Skin of body (tissue), 2 donors: ENCODE data around the gene PCDHA13. TPM values are rescaled to one million over a fixed set of nuclear protein-coding genes. Genes with fewer than 3 reads are reported as not detected.
A peak's percentile ranks its signal among the peaks of the same experiment; 100 is the strongest.
"Not testable (repeated sequence)": the region's sequence is repeated elsewhere in the genome, so short reads cannot be mapped to it uniquely, and the experiment has no call there.

Experiments used
- DNase-seq: peaks from one replicate; lab custom pipeline; 2025; lab: John Stamatoyannopoulos, UW
- total RNA-seq: library from RNA; depleted of rRNA; stranded (reverse); fragments of >200 nt; gene quantifications from one replicate; pipeline ENCODE4 v1.2.3, GENCODE V29; 2014

Gene PCDHA13
- total RNA-seq, 1 donor from 2014 or later, result 0.79 TPM

- no peak for DNase-seq
Observed at GRCh38 chr5:140868721-140869554, 13.0 kb upstream of the PCDHA13 start, which contains the start of gene PCDHA11. TSS of gene PCDHA11 (plus strand) at chr5:140868957. CDS start at chr5:140869104, 147 bp downstream.

DNA sequence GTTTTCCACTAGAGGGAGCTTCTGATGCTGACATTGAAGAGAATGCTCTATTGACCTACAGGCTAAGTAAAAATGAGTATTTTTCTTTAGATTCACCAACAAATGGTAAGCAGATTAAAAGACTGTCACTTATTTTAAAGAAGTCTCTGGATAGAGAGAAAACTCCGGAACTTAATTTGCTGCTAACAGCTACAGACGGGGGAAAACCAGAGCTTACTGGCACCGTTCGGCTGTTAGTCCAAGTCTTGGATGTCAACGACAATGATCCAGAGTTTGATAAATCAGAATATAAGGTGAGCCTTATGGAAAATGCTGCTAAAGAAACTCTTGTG lies 12.4 kb upstream of the PCDHA13 start:
- DNase-seq, result no peak

- DNase-seq, result no peak
Observed at GRCh38 chr5:140870221-140871201, 11.4 kb upstream of the PCDHA13 start.

DNA sequence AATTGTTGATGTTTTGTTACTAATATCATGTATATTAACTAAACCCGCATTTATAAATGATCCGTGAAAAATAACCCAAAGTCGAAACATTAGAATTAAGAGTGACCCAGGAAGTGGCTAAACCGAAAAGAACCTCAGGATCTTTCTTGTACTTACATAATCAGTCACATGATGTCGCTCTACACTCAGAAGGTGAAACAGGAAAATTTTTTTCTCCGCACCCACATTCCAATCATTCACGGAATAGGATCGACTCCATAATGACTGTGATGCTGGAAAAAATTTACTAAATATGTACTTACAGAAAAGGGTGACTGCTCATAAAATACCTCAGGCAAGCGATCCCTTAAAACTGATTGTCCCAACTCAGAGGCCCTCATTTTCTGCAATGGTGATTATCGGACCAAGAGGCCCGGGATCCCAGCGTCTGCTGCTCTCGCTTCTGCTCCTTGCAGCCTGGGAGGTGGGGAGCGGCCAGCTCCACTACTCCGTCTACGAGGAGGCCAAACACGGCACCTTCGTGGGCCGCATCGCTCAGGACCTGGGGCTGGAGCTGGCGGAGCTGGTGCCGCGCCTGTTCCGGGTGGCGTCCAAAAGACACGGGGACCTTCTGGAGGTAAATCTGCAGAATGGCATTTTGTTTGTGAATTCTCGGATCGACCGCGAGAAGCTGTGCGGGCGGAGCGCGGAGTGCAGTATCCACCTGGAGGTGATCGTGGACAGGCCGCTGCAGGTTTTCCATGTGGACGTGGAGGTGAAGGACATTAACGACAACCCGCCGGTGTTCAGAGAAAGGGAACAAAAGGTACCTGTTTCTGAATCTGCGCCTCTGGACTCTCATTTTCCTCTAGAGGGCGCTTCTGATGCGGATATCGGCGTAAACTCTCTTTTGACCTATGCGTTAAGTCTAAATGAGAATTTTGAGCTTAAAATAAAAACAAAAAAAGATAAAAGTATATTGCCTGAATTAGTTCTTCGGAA lies 6.5 kb upstream of the PCDHA13 start, which contains the start of gene PCDHA12:
Gene PCDHA12, plus strand, starts transcription at position 224 of the 981 bp plus-strand sequence. Its CDS starts 165 bp downstream, at position 389.
- DNase-seq, result no peak

- DNase-seq, result not testable (repeated sequence)
Observed at GRCh38 chr5:140876541-140877261, 5.2 kb upstream of the PCDHA13 start.

DNA sequence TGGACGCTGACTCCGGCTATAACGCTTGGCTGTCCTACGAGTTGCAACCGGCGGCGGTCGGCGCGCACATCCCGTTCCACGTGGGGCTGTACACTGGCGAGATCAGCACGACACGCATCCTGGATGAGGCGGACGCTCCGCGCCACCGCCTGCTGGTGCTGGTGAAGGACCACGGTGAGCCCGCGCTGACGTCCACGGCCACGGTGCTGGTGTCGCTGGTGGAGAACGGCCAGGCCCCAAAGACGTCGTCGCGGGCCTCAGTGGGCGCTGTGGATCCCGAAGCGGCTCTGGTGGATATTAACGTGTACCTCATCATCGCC lies 4.7 kb upstream of the PCDHA13 start:
- DNase-seq, result no peak

DNA sequence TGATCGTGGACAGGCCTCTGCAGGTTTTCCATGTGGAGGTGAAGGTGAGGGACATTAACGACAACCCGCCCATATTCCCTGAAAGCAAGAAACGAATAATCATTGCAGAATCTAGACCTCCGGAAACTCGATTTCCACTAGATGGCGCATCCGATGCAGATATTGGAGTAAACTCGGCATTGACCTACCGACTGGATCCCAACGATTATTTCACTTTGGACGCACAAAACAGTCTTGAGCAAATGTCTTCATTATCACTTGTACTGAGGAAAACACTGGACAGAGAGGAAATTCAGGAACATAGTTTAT lies 621 bp downstream of the PCDHA13 start:
- no peak for DNase-seq

GRCh38 chr5:140883373-140883772 lies 1.4 kb downstream of the PCDHA13 start:
- no peak for DNase-seq

- no peak for DNase-seq
Observed at GRCh38 chr5:140883927-140884697, 2.2 kb downstream of the PCDHA13 start.

GRCh38 chr5:140916325-140916724 lies 34.4 kb downstream of the PCDHA13 start:
- no peak for DNase-seq

DNA sequence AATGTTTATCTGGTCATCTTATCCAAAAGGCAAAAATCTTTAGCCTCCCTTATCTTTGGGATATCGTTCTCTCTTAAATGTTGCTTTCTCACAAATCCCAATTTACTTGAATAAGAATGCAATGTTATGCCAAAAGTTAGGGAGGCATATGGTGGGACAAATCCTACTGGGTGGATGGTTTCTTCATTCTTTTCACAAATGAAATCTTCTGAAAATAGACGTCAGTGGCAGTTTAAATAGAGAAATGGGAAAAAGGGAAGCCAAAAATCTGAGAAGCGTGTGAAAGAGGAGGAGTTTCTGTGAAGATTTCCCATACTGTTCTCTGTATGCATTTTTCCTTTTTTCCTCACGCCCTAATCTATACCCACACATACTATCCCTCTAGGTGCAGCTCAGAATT lies 41.7 kb downstream of the PCDHA13 start:
- no peak for DNase-seq

- DNase-seq, result no peak
Observed at GRCh38 chr5:140925806-140926442, 44.0 kb downstream of the PCDHA13 start, which contains the start of gene PCDHAC1. TSS of gene PCDHAC1 (plus strand) at chr5:140926299. CDS start at chr5:140926893, 594 bp downstream.

DNA sequence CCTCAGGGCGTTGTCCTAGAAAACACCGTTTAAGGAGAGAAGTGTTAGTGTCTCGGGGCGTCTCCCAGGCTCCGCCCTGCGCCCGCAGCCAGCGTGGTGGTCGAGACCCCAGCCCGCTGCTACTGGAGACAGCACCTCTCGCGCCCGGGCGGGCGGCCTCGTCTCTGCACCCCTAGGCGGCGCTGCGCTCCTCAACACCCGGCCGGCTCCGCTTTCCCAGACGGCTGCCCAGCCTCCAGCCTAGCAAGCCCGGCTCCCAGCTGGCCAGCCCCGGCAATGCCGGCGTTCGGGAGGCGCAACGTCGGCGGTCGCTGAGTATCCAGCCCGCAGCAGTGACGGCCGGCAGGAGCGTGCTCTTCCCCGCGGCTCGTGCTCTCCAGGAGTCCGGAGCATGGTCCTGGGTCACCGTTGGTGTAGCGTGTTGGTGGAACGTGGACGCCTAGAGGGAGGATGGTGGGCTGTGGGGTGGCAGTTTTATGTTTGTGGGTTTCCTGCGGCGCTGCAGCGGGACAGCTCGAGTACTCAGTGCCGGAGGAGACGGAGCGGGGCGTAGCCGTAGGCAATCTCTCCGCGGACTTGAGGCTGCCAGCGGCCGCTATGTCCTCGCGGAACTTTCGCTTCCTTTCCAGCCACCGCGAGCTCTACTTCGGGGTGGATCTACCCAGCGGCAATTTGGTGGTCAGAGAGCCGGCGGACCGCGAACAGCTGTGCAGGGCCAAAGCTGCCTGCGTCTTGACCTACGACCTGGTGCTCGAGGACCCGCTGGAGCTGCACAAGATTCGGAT lies 44.7 kb downstream of the PCDHA13 start:
- DNase-seq, result peak; percentile 31

DNA sequence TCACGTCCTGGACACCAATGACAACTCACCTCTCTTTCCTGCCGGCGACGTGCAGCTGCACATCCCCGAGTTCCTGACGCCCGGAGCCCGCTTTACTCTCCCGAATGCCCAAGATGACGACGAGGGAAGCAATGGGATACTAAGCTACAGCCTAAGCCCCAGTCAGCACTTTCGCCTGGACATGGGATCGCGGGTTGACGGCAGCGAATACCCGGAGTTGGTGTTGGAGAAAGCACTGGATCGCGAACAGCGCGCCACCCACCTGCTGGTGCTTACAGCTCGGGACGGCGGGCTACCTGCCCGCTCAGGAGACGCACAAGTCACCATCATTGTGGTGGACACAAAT lies 45.3 kb downstream of the PCDHA13 start:
- DNase-seq, result no peak
